ENCODE measurements around the gene HPS3.

Gene HPS3

GRCh38 chr3:149160754-149161300, 31.4 kb downstream of the HPS3 start:
- Histone ChIP-seq H3K27ac (ENCODE audit: low read depth, low read length) (no peak overlapping the region), H3K4me3 (ENCODE audit: low read depth, low read length) (no peak overlapping the region), H3K27me3 (ENCODE audit: control insufficient read depth, insufficient read depth, low read length) (no peaks in the 10 kb centered on the region), H3K9me3 (ENCODE audit: control insufficient read depth, insufficient read depth, low read depth, low read length) (no peaks in the 10 kb centered on the region), H3K9ac (ENCODE audit: low read length) (no peak overlapping the region), H3K4me1 (ENCODE audit: control insufficient read depth, insufficient read depth, low read length) (no peaks in the 10 kb centered on the region), H3K36me3 (ENCODE audit: control insufficient read depth, insufficient read depth, low read length) (peaks cover 92% of the 10 kb centered on the region)

- no peaks in the 10 kb centered on the region for H3K27me3 ChIP-seq (ENCODE audit: control insufficient read depth, insufficient read depth, low read length)
- H3K4me3 ChIP-seq (ENCODE audit: low read depth, low read length), result no peak overlapping the region
- H3K27ac ChIP-seq (ENCODE audit: low read depth, low read length), result no peak overlapping the region
- no peaks in the 10 kb centered on the region for H3K9me3 ChIP-seq (ENCODE audit: control insufficient read depth, insufficient read depth, low read depth, low read length)
- H3K9ac ChIP-seq (ENCODE audit: low read length), result no peak overlapping the region
- H3K36me3 ChIP-seq (ENCODE audit: control insufficient read depth, insufficient read depth, low read length), result peaks cover 91% of the 10 kb centered on the region
- no peaks in the 10 kb centered on the region for H3K4me1 ChIP-seq (ENCODE audit: control insufficient read depth, insufficient read depth, low read length)
These were observed 32.6 kb downstream of the HPS3 start for GRCh38 chr3:149162007-149162406.

- Histone ChIP-seq H3K9ac (ENCODE audit: low read length) (no peak overlapping the region), H3K9me3 (ENCODE audit: control insufficient read depth, insufficient read depth, low read depth, low read length) (no peaks in the 10 kb centered on the region), H3K27ac (ENCODE audit: low read depth, low read length) (no peak overlapping the region)
These were observed 33.6 kb downstream of the HPS3 start for GRCh38 chr3:149163066-149163465.

GRCh38 chr3:149167898-149168297, 38.5 kb downstream of the HPS3 start:
- no peak overlapping the region for H3K27ac ChIP-seq (ENCODE audit: low read depth, low read length)
- no peak overlapping the region for H3K4me3 ChIP-seq (ENCODE audit: low read depth, low read length)
- no peaks in the 10 kb centered on the region for H3K27me3 ChIP-seq (ENCODE audit: control insufficient read depth, insufficient read depth, low read length)
- no peak overlapping the region for H3K9ac ChIP-seq (ENCODE audit: low read length)
- no peaks in the 10 kb centered on the region for H3K9me3 ChIP-seq (ENCODE audit: control insufficient read depth, insufficient read depth, low read depth, low read length)
- H3K36me3 ChIP-seq (ENCODE audit: control insufficient read depth, insufficient read depth, low read length), result peaks cover 91% of the 10 kb centered on the region
- no peaks in the 10 kb centered on the region for H3K4me1 ChIP-seq (ENCODE audit: control insufficient read depth, insufficient read depth, low read length)

More at GRCh38 chr3:149163066-149163465, 33.6 kb downstream of the HPS3 start:
- Histone ChIP-seq H3K4me1 (ENCODE audit: control insufficient read depth, insufficient read depth, low read length) (no peaks in the 10 kb centered on the region), H3K27me3 (ENCODE audit: control insufficient read depth, insufficient read depth, low read length) (no peaks in the 10 kb centered on the region), H3K36me3 (ENCODE audit: control insufficient read depth, insufficient read depth, low read length) (peaks cover 91% of the 10 kb centered on the region), H3K4me3 (ENCODE audit: low read depth, low read length) (no peak overlapping the region)

GRCh38 chr3:149170672-149171071, 41.2 kb downstream of the HPS3 start:
- H3K9me3 ChIP-seq (ENCODE audit: control insufficient read depth, insufficient read depth, low read depth, low read length), result no peaks in the 10 kb centered on the region
- peaks cover 84% of the 10 kb centered on the region for H3K36me3 ChIP-seq (ENCODE audit: control insufficient read depth, insufficient read depth, low read length)
- no peaks in the 10 kb centered on the region for H3K27me3 ChIP-seq (ENCODE audit: control insufficient read depth, insufficient read depth, low read length)
- no peak overlapping the region for H3K27ac ChIP-seq (ENCODE audit: low read depth, low read length)
- no peak overlapping the region for H3K9ac ChIP-seq (ENCODE audit: low read length)
- H3K4me1 ChIP-seq (ENCODE audit: control insufficient read depth, insufficient read depth, low read length), result no peaks in the 10 kb centered on the region
- H3K4me3 ChIP-seq (ENCODE audit: low read depth, low read length), result no peak overlapping the region

GRCh38 chr3:149174901-149175300, 45.5 kb downstream of the HPS3 start:
- Histone ChIP-seq H3K27ac (ENCODE audit: low read depth, low read length) (no peak overlapping the region), H3K9ac (ENCODE audit: low read length) (no peak overlapping the region), H3K9me3 (ENCODE audit: control insufficient read depth, insufficient read depth, low read depth, low read length) (peaks cover 9% of the 10 kb centered on the region), H3K36me3 (ENCODE audit: control insufficient read depth, insufficient read depth, low read length) (peaks cover 68% of the 10 kb centered on the region), H3K27me3 (ENCODE audit: control insufficient read depth, insufficient read depth, low read length) (no peaks in the 10 kb centered on the region), H3K4me3 (ENCODE audit: low read depth, low read length) (no peak overlapping the region), H3K4me1 (ENCODE audit: control insufficient read depth, insufficient read depth, low read length) (no peaks in the 10 kb centered on the region)

- H3K27ac ChIP-seq (ENCODE audit: low read depth, low read length), result no peak overlapping the region
- H3K9me3 ChIP-seq (ENCODE audit: control insufficient read depth, insufficient read depth, low read depth, low read length), result peaks cover 9% of the 10 kb centered on the region
- no peaks in the 10 kb centered on the region for H3K27me3 ChIP-seq (ENCODE audit: control insufficient read depth, insufficient read depth, low read length)
- H3K4me1 ChIP-seq (ENCODE audit: control insufficient read depth, insufficient read depth, low read length), result no peaks in the 10 kb centered on the region
- H3K4me3 ChIP-seq (ENCODE audit: low read depth, low read length), result no peak overlapping the region
- peaks cover 54% of the 10 kb centered on the region for H3K36me3 ChIP-seq (ENCODE audit: control insufficient read depth, insufficient read depth, low read length)
- no peak overlapping the region for H3K9ac ChIP-seq (ENCODE audit: low read length)
These were observed 47.7 kb downstream of the HPS3 start for GRCh38 chr3:149177122-149177521.

- Histone ChIP-seq H3K27me3 (ENCODE audit: control insufficient read depth, insufficient read depth, low read length) (no peaks in the 10 kb centered on the region), H3K27ac (ENCODE audit: low read depth, low read length) (no peak overlapping the region), H3K9me3 (ENCODE audit: control insufficient read depth, insufficient read depth, low read depth, low read length) (peaks cover 9% of the 10 kb centered on the region), H3K9ac (ENCODE audit: low read length) (no peak overlapping the region), H3K4me3 (ENCODE audit: low read depth, low read length) (no peak overlapping the region), H3K36me3 (ENCODE audit: control insufficient read depth, insufficient read depth, low read length) (peaks cover 38% of the 10 kb centered on the region), H3K4me1 (ENCODE audit: control insufficient read depth, insufficient read depth, low read length) (no peaks in the 10 kb centered on the region)
These were observed 49.8 kb downstream of the HPS3 start for GRCh38 chr3:149179220-149179619.

GRCh38 chr3:149180057-149180573, 50.7 kb downstream of the HPS3 start:
- no peaks in the 10 kb centered on the region for H3K27me3 ChIP-seq (ENCODE audit: control insufficient read depth, insufficient read depth, low read length)
- H3K4me3 ChIP-seq (ENCODE audit: low read depth, low read length), result no peak overlapping the region
- peaks cover under 1% of the 10 kb centered on the region; the same call in 1 of the 2 replicates for H3K4me1 ChIP-seq (ENCODE audit: control insufficient read depth, insufficient read depth, low read length)
- H3K27ac ChIP-seq (ENCODE audit: low read depth, low read length), result no peak overlapping the region
- H3K36me3 ChIP-seq (ENCODE audit: control insufficient read depth, insufficient read depth, low read length), result peaks cover 31% of the 10 kb centered on the region
- peaks cover 9% of the 10 kb centered on the region for H3K9me3 ChIP-seq (ENCODE audit: control insufficient read depth, insufficient read depth, low read depth, low read length)
- H3K9ac ChIP-seq (ENCODE audit: low read length), result no peak overlapping the region

GRCh38 chr3:149181182-149181581, 51.7 kb downstream of the HPS3 start:
- H3K36me3 ChIP-seq (ENCODE audit: control insufficient read depth, insufficient read depth, low read length), result peaks cover 26% of the 10 kb centered on the region
- H3K27ac ChIP-seq (ENCODE audit: low read depth, low read length), result no peak overlapping the region
- H3K4me1 ChIP-seq (ENCODE audit: control insufficient read depth, insufficient read depth, low read length), result peaks cover 9% of the 10 kb centered on the region; the same call in 1 of the 2 replicates
- no peak overlapping the region for H3K4me3 ChIP-seq (ENCODE audit: low read depth, low read length)
- H3K9me3 ChIP-seq (ENCODE audit: control insufficient read depth, insufficient read depth, low read depth, low read length), result peaks cover 12% of the 10 kb centered on the region
- H3K27me3 ChIP-seq (ENCODE audit: control insufficient read depth, insufficient read depth, low read length), result no peaks in the 10 kb centered on the region
- no peak overlapping the region for H3K9ac ChIP-seq (ENCODE audit: low read length)

GRCh38 chr3:149186219-149186618, 56.8 kb downstream of the HPS3 start:
- H3K27ac ChIP-seq (ENCODE audit: low read depth, low read length), result no peak overlapping the region
- H3K9ac ChIP-seq (ENCODE audit: low read length), result no peak overlapping the region
- no peaks in the 10 kb centered on the region for H3K27me3 ChIP-seq (ENCODE audit: control insufficient read depth, insufficient read depth, low read length)
- no peak overlapping the region for H3K4me3 ChIP-seq (ENCODE audit: low read depth, low read length)
- H3K9me3 ChIP-seq (ENCODE audit: control insufficient read depth, insufficient read depth, low read depth, low read length), result peaks cover 9% of the 10 kb centered on the region
- H3K36me3 ChIP-seq (ENCODE audit: control insufficient read depth, insufficient read depth, low read length), result no peaks in the 10 kb centered on the region
- H3K4me1 ChIP-seq (ENCODE audit: control insufficient read depth, insufficient read depth, low read length), result peaks cover 12% of the 10 kb centered on the region
